Activated CD4-positive, alpha-beta T cell treated with anti-CD3 and anti-CD28 coated beads for 1 hour (primary cell): ENCODE results near the gene KLHL18.
"Not testable (repeated sequence)": the region's sequence is repeated elsewhere in the genome, so short reads cannot be mapped to it uniquely, and the experiment has no call there.

Source experiments
- DNase-seq: peaks from one replicate; pipeline ENCODE4 v3.0.0-alpha.2; 2020

KLHL18 gene

DNA sequence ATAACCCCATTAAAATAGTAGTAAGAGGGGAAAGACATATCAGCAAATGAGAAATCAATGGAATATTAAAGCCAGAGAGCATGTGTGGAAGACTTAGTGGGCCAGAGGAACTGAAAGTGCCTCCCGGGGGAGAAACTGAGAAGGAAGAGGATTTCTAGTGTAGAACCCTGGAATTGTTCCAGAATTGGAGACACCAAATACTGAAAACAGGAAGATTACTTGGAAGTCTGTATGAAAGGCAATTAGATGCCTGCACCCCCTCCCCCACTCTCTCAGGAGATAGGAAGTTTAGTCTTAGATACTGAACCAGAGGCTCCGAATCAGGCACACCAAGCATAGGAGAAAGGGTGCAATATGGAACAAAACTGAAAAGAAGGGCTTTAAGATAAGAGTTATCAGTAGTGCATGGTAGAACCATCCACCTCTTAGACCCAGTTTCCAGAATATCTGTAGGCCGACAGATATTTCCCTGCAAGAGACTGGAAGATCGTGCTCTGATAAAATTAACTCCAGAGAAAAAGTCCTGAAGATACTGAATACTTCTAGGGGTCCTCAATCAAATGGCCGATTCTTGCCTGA is 32.4 kb downstream of the KLHL18 start:
- no peak for DNase-seq

DNA sequence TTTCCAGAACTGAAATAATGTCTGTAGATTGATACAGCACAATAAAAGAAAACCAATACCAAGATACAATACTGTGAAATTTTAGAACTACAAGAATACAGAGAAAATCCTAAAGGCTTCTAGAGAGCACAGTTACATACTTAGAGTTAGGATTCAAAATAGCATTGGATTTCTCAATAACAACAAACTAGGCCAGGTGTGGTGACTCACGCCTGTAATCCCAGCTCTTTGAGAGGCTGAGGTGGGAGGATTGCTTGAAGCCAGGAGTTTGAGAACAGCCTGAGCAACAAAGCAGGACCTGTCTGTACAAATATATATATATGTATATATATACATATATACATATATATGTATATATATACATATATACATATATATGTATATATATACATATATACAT is 33.4 kb downstream of the KLHL18 start:
- DNase-seq = not testable (repeated sequence)

DNA sequence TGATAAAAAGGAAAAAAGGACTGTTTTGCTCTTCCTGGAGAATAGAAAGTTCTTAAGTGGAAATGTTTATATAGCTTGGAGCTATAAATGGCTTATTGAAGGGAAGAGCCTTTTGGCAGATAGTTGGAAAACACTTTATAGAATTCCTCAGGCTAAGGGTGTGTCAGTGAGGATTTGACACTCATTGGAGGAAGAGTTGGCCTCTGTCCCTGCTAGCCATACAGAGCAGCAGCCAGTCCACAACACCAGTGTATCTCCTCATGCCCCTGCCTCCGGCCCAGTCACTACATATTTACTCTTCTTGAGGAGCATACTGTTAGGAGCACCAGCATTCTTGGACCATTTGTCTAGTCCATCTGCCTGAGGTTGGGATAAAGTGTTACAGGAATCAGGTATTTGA is 36.2 kb downstream of the KLHL18 start:
- DNase-seq = no peak

DNA sequence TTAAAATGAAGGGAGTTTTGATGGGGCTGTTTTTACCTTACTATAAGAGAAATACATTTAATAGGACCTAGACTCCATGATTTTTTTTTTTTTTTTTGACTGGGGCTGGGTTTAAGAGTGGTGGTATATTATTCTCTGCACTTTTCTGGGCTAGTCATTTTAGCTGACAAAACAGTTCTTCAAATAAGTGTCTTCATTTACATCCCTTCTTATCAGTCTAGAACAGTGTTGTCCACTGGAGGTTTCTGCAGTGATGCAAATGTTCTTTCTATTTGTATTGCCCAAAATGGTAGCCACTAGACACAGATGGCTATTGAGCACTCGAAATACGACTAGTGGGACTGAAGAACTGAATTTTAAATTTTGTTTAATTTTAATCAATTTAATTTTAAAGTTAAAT is 37.2 kb downstream of the KLHL18 start:
- DNase-seq = no peak

DNA sequence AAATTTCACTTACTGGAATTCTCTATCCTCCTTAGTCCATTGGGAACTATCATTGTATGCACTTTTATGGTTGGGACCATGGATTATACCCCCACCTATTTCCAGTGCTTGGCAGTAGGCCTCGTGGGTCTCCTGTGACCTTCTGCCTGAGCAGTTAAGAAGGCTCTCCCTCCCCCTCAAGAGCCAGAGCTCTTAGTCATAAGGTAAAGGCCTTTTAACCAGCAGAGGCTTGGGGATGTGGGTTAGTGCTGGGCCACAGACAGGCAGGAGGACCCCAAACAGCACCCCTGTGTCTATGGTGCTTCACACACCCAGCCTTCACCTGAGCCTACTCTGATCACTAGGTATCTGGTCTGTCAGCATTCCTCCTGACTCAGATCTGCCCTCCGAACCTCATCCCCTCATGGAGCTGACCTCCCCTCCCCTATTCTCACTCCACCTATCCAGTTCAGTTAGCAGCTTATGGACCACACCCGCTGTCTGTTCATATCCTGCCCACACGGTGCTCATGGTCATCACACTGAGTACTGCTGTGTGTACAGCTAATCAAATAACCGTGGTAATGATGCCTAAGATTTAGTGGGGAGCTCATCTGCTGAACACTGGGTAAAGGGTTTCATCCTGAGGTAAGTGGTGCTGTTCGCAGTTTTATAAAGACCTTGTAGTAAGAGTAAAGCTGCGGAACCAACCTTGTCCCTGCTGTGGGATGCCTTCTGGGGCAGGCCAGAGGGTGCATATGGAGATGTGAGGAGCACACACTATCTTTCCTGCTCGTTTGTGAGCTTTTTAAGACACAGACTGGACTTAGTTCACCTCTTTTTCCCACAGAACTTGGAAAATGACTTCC is 40.9 kb downstream of the KLHL18 start:
- no peak for DNase-seq

DNA sequence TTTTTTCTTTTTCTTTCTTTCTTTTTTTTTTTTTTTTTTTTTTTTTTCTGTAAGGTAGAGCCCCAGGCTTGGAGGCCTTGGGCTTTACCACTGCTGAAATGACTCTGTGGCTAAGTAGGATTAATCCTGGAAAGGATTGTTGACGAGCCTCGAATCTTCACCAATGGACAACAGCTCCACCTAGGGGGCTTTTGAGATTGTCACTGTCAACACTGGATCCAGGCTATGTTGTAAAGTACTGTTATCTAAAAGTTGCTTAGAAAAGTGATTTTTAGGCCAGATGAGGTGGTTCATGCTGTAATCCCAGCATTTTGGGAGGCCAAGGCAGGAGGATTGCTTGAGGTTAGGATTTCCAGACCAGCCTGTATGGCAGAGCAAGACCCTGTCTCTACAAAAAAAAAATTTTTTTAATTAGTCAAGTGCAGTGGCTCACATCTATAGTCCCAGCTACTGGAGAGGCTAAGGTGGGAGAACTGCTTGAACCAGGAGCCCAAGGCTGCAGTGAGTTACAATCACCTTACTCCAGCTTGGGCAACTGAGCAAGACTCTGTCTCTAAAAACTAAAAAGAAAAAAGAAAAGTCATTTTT is 41.6 kb downstream of the KLHL18 start:
- peak; percentile 12 for DNase-seq

DNA sequence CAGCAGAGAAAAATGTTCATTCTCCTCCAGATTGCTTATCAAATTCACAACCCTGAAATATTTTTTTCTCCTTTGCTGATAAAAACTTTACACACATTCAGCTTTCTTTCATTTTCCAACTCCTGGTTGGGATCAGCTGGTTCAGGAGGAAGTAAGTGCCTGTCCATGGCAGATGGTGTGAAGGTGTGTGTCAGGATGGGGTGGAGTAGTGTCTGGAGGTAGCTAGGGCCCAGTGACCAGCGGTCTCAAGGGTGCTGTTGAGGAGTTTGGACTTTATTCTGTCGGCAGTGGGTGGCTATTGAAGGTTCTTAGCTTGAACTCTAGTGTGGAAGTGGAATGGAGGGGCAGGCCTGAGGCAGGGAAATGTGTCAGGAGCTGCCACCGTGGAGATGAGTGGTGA is 51.2 kb downstream of the KLHL18 start:
- DNase-seq = no peak

DNA sequence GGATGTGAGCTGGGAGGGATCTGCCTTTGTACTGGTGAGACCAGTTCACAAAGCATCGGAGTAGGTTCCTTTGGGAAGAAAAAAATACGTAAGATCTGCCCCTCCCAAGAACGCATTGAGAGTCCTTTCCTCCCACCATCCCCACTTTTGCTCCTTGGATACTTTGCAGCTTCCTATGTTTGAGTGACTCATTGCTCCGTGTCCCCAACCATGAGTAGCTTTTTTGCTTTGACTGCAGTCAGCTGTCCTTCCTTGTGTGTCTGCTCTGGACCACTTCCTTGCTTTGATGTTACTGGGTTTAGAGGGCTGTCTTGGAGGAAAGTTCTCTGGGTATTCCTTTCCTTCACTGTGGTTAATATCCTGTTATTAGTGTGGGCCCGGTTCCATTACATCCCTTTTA is 54.9 kb downstream of the KLHL18 start:
- no peak for DNase-seq

DNA sequence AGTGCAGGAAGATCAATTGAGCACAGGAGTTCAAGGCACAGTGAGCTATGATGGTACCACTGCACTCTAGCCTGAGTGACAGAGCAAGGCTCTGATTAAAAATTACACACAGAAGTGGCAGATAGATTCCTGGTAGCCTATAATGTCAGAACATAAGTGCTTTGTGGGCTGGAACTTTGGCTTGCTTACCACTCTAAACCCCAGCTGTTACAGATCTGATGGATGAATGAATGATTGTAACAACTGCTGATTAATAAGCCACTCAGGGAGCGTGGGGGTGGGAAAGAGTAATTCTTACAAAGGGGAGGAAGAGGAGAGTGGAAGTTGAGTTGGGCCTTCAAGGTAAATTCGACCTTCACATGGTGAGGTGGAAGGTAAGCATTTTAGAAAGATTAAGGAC is 57.2 kb downstream of the KLHL18 start:
- DNase-seq = no peak

DNA sequence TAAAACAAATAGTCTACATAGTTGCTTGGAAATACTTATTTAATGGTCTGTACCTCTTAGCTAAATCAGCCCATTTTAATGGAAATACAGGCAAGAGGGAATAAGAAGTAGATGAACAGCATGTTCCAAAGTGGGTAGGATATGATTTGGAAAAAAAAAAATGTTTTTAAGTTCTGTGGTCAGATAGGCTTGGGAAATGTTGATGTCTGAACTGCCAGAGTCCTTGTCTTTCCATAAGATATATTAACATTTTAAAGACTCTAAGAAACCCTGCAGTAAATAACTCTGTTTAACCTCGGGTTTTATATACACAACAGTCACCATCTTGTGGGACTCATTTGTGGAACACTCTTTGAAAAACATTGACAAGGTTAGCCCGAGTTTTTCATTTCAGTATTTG is 58.1 kb downstream of the KLHL18 start:
- no peak for DNase-seq

DNA sequence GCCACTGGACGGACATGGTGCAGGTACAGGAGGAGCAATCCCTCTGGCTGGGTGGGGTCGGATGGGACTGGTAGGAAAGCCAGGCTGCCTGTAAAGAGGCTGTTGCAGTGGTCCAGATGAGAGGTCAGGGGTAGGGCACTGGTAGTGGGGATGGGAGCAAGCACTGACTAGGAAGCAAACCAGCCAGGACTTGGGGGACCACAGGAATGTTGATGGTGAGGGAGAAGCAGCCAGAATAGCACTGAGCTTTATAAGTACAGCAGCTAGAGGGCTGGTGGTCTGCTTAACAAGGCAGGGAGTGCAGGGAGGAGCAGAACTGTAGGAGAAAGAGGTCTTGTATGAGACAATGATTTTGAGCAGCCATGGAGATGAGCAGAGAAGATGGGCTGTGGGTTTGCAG is 59.4 kb downstream of the KLHL18 start:
- DNase-seq = no peak

DNA sequence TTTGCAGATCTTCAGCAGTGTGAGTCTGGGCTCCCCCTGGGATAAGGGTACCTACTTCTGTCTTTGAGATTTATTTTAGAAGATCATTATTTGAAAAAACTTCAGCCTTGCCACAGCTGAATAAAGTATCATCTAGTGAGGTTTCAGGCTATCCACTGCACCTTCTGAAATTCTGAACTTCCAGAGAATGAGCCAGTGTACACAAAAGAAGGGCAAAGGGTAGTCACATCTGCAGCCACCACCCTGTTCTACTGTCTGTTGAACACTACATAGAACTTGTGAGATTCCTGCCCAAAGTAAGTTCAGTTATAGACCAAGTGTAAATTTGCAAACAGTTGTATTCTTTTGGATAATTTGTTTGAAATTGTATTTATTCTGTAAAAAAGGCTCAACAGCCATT is 60.1 kb downstream of the KLHL18 start:
- DNase-seq = no peak

DNA sequence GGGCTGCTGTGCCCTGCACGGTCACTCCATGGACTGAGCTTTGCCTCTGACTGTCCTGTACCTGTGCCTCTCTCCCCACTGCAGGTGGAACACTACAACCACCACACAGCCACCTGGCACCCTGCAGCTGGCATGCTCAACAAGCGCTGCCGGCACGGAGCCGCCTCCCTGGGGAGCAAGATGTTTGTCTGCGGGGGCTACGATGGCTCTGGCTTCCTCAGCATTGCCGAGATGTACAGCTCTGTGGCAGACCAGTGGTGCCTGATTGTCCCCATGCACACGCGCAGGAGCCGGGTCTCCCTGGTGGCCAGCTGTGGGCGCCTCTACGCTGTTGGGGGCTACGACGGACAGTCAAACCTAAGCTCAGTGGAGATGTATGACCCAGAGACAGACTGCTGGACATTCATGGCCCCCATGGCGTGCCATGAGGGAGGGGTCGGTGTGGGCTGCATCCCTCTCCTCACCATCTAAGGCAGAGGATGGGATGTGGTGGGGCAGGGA is 60.8 kb downstream of the KLHL18 start:
- DNase-seq = no peak

DNA sequence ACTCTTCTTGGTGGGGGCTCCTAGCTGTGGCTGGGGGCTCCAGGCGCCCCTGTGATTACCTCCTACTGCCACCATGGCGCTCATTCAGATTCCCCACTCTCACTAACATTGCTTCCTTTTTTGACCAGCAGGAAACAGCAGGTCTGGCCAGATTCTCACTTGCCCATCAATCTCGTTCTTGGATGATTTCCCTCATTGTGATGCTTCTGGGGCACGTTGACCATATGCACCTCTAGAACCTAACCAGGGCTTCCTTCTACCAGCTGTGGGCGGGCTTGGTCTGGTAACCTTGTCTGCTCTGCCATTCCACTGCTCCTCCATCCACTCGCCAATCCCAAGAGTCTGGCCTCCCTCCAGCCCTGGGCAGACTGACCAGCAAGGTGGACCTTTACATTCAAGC is 62.2 kb downstream of the KLHL18 start:
- no peak for DNase-seq

DNA sequence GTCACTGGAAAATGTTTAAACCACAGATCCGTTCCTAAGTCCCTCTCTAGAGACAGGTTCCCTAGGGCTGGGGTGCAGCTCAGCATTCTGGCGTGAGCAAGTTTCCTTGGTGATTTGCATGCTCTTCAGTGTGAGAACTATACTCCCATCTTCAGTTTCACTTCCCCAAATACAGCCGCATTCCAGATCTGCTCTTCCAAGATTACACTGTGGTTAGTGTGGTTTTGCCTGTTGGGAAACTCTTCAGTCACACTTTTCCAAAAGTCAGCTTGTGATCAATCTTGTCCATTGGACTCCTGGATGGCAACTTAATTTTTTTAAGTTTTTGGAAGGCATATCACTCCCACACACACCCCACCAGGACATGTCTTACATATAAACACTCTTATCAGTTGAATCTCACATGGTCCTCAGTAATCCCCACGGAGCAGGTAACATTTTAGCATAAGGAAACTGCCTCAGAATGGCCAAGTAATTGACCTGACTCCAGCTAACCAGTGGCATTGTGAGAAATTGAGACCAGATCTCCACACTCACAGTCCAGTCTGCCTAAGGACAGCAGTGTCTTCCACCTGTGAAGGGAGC is 64.6 kb downstream of the KLHL18 start:
- DNase-seq = no peak

DNA sequence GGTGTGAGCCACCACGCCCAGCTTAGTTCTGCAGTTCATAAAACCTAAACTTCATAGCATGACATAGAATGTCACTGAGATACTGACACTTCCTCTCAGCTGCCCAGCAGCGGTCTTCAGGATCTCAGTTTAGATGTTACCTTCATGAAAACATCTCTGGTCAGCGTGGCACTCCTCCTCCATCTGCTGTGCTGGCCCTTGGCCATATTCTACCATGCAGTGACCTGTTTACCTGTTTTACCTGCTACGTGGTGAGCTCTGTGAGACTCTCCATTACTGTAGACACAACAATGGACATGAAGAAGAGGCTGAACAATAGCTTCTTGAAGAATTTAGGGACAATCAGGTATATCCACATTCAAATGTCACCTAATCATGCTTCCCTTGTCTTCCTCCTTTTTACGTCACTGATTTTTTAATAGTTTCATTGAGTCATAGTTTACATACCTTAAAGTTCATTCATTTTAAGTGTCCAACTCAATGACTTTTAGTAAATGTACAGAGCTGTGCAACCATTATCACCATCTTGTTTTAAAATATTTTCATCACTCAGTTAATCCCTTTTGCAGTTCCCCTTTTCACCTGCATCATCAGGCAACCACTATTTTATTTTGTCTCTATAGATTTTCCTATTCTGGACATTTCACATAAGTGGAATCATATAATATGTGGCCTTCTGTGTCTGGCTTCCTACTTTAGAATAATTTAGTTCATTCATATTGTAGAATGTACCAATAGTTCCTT is 65.8 kb downstream of the KLHL18 start:
- DNase-seq = no peak

DNA sequence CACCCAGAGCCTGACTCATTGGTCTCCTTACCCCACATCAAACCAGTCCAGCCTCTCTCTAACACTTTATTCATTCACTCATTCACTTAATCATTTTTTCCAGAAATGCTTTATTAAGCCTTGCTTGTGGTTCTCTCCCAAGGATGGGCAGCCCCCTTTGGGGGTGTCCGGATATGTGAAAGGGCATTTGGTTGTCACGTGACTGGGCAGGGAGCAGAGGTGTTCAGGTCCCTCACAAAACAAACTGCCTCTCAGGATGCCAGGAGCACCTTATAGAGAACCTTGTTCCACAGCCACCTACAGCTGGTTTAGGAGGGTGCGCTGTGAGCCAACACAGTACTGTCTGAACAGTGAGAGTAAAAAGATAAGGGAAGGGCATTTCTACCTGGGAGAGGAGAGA is 72.3 kb downstream of the KLHL18 start:
- no peak for DNase-seq

DNA sequence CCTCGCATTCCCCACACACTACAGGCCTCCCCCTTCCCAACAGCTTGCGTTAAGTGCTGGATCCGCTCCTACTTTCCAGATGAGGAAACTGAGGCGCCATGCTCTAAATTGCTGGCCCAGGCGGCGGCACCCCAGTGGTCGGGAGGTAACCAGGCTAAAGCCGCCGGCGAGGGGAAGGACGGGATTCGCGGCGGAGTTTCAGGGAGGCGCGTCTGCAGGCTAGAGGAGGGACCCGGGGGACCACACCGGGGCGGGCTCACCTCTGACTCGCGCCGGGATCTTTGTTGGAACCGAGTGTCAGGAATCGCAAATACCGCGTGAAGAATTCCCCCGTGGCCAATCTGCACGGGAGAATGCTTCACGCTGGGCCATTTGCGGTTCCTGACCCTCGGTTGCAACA is 73.5 kb downstream of the KLHL18 start:
- no peak for DNase-seq

DNA sequence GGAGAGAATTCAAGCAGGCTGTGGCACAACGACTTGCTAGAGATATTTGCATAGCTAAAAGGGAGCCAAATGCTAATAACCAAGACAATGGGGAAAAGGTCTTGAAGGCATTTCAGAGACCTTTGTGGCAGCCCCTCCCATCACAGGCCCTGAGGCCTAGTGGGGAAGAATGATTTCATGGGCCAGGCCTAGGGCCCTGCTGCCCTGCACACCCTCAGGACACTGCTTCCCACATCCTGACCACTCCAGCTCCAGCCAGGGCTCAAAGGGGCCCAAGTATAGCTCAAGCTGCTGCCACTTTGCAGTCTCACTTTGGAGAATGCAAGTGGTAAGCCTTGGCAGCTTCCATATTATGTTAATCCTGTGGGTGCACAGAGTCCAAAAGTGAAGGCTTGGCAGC is 76.6 kb downstream of the KLHL18 start:
- DNase-seq = no peak

DNA sequence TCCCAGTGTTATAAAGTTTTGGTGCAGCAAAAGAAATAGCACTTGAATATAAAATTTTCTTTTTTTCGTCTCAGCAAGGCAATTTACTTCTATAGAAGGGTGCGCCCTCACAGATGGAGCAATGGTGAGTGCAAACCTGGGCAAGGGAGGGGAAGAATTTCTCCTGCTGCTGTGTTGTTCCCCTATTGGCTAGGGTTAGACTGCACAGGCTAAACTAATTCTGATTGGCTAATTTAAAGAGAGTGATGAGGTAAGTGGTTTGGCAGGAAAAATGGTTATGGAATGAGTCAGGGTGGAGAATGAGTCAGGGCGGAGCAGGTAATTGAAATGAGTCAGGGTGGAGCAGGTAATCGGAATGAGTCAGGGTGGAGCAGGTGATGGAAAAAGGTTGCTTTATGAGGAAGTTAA is 77.4 kb downstream of the KLHL18 start:
- not testable (repeated sequence) for DNase-seq

DNA sequence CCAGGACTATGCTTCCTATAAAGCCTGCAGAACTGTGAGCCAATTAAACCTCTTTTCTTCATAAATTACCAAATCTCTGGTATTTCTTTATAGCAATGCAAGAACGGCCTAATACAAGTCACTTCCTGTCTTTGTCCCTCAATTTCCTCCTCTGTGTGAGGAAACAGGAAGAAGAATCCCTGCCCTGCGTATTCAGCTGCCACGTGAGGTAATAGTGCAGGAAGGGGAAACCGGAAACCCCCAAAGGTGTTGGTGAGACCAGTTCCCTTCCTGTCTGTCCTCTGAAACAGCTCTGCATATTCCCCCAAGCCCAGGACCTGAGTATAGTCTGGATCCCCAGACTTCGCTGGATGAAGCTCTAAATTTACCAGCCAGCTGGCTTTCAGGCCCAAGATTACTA is 80.0 kb downstream of the KLHL18 start:
- no peak for DNase-seq

DNA sequence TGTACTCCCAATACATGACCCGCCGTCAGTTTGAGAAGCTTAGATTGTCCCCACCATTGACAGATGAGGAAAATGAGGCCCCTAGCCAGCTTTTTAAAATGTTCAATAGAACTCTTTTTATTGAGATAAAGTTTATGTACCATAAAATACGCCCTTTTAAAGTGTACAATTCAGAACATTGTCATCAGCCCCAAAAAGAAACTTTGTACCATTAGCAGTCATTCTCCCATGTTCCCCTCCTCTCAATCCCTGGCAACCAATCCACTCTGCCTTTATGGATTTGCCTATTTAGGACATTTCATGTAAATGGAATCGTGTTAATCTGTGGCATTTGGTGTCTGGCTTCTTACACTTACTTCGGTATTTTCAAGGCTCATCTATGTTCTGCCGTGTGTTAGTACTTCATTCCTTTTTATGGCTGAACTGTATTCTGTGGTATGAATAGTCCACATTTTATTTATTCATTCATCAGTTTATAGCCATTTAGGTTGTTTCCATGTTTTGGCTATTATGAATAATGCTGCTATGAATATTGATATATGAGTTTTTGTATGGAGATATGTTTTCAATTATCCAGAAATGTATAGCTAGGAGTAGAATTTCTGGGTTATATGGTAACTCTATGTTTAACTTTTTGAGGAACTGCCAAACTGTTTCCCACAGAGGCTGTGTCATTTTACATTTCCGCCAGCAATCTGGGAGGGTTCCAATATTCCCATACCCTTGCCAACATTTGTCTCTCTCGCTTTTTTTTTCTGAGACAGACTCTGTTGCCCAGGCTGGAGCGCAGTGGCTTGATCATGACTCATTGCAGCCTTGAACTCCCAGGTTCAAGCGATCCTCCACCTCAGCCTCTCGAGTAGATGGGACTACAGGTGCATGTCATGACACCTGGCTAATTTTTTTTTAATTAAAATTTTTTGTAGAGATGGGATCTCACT is 82.7 kb downstream of the KLHL18 start:
- no peak for DNase-seq
